GM12891 (cell line): ENCODE measurements around the gene CPN1.

Experiments
- POLR2A ChIP-seq: IDR thresholded peaks from 2 replicates; pipeline ENCODE4 v1.6.1; 2011; ENCODE audit warnings: low read depth, low read length, control low read depth
- TAF1 ChIP-seq: IDR thresholded peaks from 2 replicates; pipeline ENCODE4 v1.6.1; 2011; ENCODE audit warnings: low read depth, low read length, control low read depth

GRCh38 chr10:100009793-100010676 is 71.6 kb downstream of the CPN1 start, which contains the start of gene DNMBP:
- no peak for TF ChIP-seq POLR2A
- TF ChIP-seq TAF1 = no peak
